Activated naive CD4-positive, alpha-beta T cell treated with anti-CD3 and anti-CD28 coated beads, Interleukin-2, amount 10 ng/mL, durations not matched to agents 7 days and 5 days (primary cell): Measurements from ENCODE around the gene CHST12.
"Not testable (repeated sequence)": the region's sequence is repeated elsewhere in the genome, so short reads cannot be mapped to it uniquely, and the experiment has no call there.

Source experiments
- CTCF ChIA-PET: fragments of 350-600 bp; sonication (Branson Sonifier 250); formaldehyde crosslinking; loops from one replicate; lab custom pipeline; 2021; ENCODE audit warnings: antibody characterized with exemption; lab: Charles Lee
- DNase-seq: peaks from one replicate; pipeline ENCODE4 v3.0.0-alpha.2; 2020
- H3K27ac Mint-ChIP-seq: one replicate; pipeline ENCODE4 v1.8.0; 2021; ENCODE audit warnings: mild to moderate bottlenecking, moderate library complexity, mixed read lengths
- H3K27me3 Mint-ChIP-seq: one replicate; pipeline ENCODE4 v1.8.0; 2021; ENCODE audit warnings: mild to moderate bottlenecking, mixed read lengths
- H3K36me3 Mint-ChIP-seq: one replicate; pipeline ENCODE4 v1.8.0; 2021; ENCODE audit warnings: mixed read lengths
- H3K4me1 Mint-ChIP-seq: one replicate; pipeline ENCODE4 v1.8.0; 2021; ENCODE audit warnings: mixed read lengths
- H3K4me3 Mint-ChIP-seq: one replicate; pipeline ENCODE4 v1.8.0; 2021; ENCODE audit warnings: mild to moderate bottlenecking, moderate library complexity, mixed read lengths
- H3K9me3 Mint-ChIP-seq: one replicate; pipeline ENCODE4 v1.8.0; 2021; ENCODE audit warnings: mixed read lengths

The CHST12 gene

DNA sequence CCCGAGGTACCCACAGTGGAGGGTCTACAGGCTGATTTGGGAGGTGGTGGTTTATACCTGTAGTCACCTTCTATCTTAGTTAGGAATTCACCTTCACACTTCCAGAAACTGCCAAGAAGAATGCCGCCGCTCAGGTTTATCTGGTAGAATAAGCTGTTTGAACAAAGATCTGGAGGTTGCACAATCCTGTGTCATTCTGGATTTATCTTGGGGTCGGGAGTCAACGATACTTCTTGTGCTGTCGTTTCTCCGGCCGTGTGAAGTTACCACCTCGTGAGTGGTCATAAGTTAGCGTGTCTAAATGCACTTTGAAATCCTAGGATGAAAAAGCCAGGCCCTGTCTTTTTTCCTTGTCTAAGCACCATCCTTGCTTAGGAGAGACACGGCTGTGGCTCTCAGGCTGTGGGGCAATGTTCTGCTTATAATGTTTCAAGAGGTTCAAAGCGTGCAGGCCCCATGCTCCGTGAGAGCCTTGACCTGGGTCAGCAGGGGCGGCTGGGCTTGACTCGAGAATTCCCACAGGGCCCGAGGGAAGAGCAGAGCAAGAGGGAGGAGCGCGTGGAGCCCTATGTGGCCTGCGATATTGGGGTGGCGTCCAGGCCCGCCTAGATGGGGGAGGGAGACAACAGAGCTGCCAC, 37.3 kb downstream of the CHST12 start:
- no peak for DNase-seq
- Mint-ChIP-seq H3K27ac (no peak overlapping the region), H3K4me1 (no peaks in the 10 kb centered on the region), H3K4me3 (no peak overlapping the region), H3K9me3 (no peaks in the 10 kb centered on the region), H3K27me3 (no peaks in the 10 kb centered on the region), H3K36me3 (no peaks in the 10 kb centered on the region)
- CTCF ChIA-PET = interaction anchor here (0.6 to 1.0 kb wide), 2 partner anchors 9 to 103 kb away, joined by 3 read pairs; no protein-coding TSS in a partner anchor

DNA sequence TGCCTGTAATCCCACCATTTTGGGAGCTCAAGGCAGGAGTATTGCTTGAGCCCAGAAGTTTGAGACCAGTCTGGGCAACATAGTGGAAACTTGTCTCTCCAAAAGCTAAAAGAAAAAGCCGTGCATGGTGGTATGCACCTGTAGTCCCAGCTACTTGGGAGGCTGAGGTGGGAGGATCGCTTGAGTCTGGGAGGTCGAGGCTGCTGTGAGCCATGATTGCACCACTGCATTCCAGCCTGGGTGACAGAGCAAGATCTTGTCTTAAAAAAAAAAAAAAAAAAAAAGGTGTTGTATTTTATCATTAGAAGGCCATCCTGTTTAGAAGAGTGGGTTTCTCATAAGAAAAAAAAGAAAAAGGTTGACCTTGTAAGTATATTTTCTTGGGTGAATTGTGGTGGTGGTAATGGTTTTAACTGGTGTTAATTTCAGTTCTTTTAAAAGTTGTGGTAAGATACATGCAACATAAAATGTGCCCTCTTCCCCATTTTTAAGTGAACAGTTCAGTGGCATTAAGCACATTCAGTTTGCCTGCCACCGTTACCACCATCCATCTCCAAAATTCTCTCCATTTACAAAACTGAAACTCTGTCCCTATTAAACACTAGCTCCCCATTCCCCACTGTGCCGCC, 38.1 kb downstream of the CHST12 start:
- Mint-ChIP-seq H3K9me3 (no peaks in the 10 kb centered on the region), H3K27me3 (no peaks in the 10 kb centered on the region), H3K4me3 (no peak overlapping the region), H3K36me3 (no peaks in the 10 kb centered on the region), H3K4me1 (no peaks in the 10 kb centered on the region), H3K27ac (no peak overlapping the region)
- no peak for DNase-seq
- CTCF ChIA-PET = interaction anchor here (0.6 to 1.0 kb wide), 2 partner anchors 8 to 274 kb away, joined by 3 read pairs; no protein-coding TSS in a partner anchor

DNA sequence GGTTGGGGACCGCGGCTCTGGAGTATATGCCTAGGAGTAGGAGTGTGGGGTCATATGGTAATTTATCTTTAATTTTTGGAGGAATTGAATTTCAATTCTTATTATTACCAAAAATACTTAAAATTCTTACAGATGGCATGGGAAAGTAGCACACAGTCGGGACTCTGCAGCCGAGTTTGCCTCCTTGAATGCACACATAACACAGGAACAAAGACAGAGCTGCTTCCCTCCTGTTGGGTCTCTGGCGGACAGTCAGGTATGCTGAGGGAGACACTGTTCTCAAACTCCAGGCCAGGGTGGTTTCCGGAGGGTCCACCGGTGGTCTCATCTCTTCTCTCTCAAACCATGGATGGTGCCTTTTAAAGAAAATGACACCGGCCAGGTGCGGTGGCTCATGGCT, 40.1 kb downstream of the CHST12 start:
- Mint-ChIP-seq H3K27me3 (no peaks in the 10 kb centered on the region), H3K4me1 (no peaks in the 10 kb centered on the region), H3K27ac (no peak overlapping the region), H3K4me3 (no peak overlapping the region), H3K9me3 (no peaks in the 10 kb centered on the region), H3K36me3 (no peaks in the 10 kb centered on the region)
- CTCF ChIA-PET = no interaction called here
- DNase-seq = no peak

DNA sequence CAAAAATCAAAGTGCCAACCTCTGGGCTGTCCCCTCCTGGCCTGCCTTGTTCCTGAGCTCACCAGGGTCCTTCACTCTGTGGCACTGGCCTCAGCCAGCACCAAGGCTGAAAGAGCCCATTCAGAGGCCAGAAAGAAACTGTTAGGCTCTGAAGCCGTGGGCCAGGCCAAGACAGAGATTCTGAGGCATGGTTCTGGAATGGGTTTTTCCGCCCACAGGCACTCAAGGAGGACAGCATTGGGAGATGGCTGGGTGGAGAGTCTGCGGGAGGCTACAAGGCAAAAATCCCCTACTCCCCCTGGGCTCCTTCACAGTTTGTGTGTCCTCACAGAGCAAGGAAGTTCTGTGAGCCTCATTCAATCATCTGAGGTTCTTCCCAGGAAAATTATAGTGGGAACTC, 41.1 kb downstream of the CHST12 start:
- CTCF ChIA-PET = interaction anchor here (1.0 kb wide), 1 partner anchor 13 kb away, joined by 4 read pairs; no protein-coding TSS in a partner anchor

DNA sequence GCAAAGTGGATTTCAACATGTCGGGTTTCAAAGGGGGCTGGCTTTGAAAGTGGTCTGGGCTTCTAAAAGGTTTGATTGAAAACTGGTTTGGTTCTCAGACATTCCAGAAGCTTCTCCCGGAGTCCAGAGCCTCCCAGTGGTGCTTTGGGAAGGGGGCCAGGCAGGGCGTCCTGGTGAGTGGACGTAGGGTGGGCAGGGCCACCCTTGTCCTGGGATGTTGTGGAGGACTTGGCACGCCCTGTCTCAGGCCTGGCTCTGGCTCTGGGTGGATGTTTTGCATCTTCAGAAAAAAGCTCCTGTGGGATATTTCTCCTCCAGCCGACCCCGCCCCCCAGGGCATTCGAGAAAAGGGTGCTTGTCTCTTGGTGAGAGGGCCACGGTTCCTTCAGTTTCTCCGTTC, 41.6 kb downstream of the CHST12 start:
- H3K9me3 Mint-ChIP-seq = no peaks in the 10 kb centered on the region
- DNase-seq = no peak

More for the DNA sequence above, 41.1 kb downstream of the CHST12 start:
- Mint-ChIP-seq H3K36me3 (no peaks in the 10 kb centered on the region), H3K27me3 (no peaks in the 10 kb centered on the region), H3K4me3 (no peak overlapping the region), H3K4me1 (no peaks in the 10 kb centered on the region), H3K27ac (no peak overlapping the region), H3K9me3 (no peaks in the 10 kb centered on the region)
- DNase-seq = no peak

DNA sequence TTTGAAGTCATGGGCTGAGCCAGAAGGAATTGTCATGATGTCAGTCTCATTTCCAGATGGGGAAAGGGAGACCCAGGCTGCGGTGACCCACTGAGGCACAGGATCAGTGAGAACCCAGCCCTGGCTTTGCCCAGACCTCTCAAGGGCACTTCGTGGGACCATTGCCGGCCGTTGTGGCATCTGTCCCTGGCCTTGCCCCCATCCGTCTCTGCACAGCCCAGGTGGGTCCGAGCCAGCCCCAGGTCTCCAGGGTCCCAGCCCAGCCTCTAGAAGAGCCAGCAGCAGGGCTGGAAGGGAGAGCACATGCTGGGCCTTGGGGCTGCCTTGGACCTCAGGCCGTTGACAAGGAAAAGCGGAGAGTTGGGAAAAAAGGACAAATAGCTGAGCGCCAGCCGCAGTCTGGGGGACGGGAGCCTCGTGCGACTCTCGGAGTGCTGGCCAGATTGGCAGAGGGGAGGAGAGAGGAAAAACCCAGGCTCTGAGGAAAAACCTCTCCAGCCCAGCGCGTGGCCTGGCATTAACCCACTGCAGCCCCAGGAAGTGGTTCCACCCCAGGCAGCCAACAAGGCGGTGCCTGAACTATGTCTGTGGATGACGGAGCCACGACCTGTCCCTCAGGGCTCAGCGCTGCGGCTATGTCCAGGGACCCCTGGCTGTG, 42.6 kb downstream of the CHST12 start:
- H3K4me3 Mint-ChIP-seq = no peak overlapping the region
- no peak overlapping the region for H3K27ac Mint-ChIP-seq
- H3K27me3 Mint-ChIP-seq = peaks cover 8% of the 10 kb centered on the region
- no peaks in the 10 kb centered on the region for H3K9me3 Mint-ChIP-seq
- CTCF ChIA-PET = no interaction called here
- DNase-seq = no peak
- H3K4me1 Mint-ChIP-seq = no peaks in the 10 kb centered on the region
- no peaks in the 10 kb centered on the region for H3K36me3 Mint-ChIP-seq

More for the DNA sequence above, 41.6 kb downstream of the CHST12 start:
- Mint-ChIP-seq H3K36me3 (no peaks in the 10 kb centered on the region), H3K4me3 (no peak overlapping the region), H3K27me3 (peaks cover under 1% of the 10 kb centered on the region), H3K4me1 (no peaks in the 10 kb centered on the region), H3K27ac (peak overlapping the region; percentile 28)
- CTCF ChIA-PET = interaction anchor here (1.0 kb wide), 1 partner anchor 13 kb away, joined by 4 read pairs; no protein-coding TSS in a partner anchor

DNA sequence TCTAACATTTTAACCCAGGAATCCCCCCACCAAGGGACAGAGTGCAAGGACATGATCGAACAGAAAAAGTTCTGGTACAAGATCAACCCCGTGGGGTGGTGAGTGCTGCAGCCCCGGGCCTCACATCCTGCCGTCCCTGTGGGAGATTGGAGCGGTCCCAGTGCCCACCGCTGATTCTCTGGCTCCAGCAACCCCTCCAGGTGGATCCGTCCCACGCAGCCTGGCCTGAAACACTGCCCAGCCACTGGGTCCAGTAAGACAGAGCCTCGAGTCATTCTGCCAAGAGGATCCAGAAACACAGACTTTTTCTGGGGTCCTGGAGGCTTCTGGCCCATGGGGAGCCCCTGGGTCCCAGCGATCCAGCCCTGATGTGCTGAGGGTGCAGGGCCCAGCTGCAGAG, 43.3 kb downstream of the CHST12 start:
- Mint-ChIP-seq H3K4me3 (no peak overlapping the region), H3K36me3 (no peaks in the 10 kb centered on the region), H3K9me3 (no peaks in the 10 kb centered on the region), H3K27me3 (peaks cover 14% of the 10 kb centered on the region), H3K4me1 (peaks cover 3% of the 10 kb centered on the region), H3K27ac (no peak overlapping the region)
- DNase-seq = no peak
- CTCF ChIA-PET = interaction anchor here (1.4 kb wide), 1 partner anchor 22 kb away, joined by 4 read pairs; no protein-coding TSS in a partner anchor

DNA sequence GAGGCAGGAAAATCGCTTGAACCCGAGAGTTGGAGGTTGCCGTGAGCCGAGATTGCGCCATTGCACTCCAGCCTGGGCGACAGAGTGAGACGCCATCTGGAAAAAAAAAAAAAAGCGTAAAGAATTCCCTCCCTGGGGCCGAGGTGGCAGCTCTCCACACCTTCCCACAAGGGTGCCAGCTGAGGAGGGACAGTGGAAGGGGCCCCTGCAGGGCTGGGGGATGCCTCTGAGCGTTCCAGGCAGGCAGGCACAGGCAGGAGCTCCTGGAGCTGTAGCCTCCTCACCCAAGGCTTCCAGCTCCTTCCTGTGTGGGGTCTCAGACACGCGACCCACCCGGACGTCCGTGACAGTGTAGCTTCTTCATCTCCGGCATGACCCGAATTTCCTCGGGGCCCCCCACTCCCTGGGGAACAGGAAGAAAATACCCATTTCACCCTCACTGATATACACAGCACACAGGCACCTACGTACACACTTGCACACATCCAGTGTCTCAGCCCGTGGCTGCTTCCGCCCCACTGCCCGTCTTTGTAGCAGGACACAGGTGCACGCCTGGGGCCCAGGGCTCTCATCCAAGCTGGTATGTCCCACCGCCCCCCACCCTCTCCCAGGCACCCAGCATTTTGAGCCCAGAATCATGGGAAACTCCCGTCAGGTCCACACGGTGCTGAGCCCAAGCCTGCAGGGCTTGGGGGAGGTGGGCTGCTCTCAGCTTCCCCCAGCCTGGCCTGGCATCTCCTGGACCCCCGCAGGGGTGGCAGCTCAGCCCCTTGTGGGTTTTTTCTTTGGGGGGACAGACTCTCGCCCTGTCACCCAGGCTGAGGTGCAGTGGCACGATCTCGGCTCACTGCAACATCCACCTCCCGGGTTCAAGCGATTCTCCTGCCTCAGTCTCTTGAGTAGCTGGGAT, 47.0 kb downstream of the CHST12 start:
- Mint-ChIP-seq H3K27ac (no peak overlapping the region), H3K4me3 (no peak overlapping the region), H3K9me3 (no peaks in the 10 kb centered on the region), H3K27me3 (peaks cover 33% of the 10 kb centered on the region), H3K36me3 (no peaks in the 10 kb centered on the region), H3K4me1 (peaks cover 8% of the 10 kb centered on the region)
- CTCF ChIA-PET = interaction anchor here (0.9 to 7.1 kb wide), 17 partner anchors 11 to 381 kb away, joined by 3 to 76 read pairs (median 4); no protein-coding TSS in a partner anchor
- no peak for DNase-seq

DNA sequence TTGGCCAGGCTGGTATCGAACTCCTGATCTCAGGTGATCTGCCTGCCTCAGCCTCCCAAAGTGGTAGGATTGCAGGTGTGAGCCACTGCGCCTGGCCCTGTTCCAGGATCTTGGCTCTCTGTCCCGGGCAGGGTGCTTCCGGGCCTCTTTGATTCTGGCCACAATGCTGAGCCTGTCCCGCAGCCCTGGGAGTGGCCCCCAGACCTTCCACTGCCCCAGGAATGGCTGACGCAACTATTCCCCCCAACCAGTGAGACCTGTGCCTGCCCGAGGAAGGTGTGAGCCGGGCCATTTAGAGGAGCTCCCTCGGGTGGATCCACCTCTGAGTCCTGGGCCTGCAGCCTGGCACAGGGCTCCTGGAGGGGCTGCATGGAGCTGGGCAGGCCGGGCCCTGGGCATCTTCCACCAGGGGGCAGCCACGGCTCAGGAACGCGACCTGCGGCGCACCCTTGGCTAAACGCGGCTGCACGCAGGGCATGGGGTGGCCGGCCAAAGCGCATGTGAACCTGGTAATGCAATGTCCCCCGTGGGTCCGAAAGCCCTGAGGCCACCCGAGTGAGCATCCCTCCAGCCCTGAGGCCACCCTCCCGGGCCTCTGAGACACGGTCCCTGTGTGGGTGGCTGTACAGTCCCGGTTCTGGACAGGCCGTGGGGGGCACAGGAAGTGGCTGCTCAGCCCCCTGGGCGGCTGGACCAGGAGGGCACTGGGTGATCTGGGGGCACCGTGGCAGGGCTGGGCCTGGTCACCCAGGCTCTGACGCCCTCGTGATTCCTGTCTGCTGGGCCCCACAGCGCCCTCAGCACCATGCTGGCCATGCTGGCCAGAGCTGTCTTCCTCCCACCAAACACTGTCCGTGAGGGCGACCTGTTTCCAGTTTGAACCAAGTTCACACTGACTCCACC, 48.0 kb downstream of the CHST12 start:
- CTCF ChIA-PET = interaction anchor here (1.0 to 7.1 kb wide), 18 partner anchors 10 to 382 kb away, joined by 3 to 76 read pairs (median 4); no protein-coding TSS in a partner anchor
- no peaks in the 10 kb centered on the region for H3K36me3 Mint-ChIP-seq
- H3K4me3 Mint-ChIP-seq = no peak overlapping the region
- H3K27me3 Mint-ChIP-seq = peaks cover 41% of the 10 kb centered on the region
- peak; percentile 84 for DNase-seq
- peaks cover 8% of the 10 kb centered on the region for H3K4me1 Mint-ChIP-seq
- no peaks in the 10 kb centered on the region for H3K9me3 Mint-ChIP-seq
- H3K27ac Mint-ChIP-seq = no peak overlapping the region

DNA sequence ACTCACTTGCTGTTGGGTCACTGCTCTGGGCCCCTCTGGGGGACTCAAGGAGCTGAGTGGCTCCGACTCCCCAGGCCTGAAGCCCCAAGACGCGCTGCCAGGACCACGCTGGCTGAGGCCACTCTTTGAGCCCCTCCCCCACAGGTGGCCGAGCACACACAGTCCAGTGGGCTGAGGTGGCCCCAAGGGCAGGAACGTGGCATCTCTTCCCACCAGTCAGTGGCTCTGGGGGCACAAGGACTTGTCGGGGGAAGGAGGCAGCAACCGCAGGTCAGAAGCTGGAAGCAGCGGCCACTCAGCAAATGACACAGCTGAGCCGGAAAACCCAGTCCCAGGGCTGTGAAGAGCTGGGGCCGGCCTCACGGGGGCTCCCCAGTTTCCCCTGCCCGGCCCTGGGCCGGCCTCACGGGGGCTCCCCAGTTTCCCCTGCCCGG, 48.7 kb downstream of the CHST12 start:
- no peak for DNase-seq
- no peaks in the 10 kb centered on the region for H3K9me3 Mint-ChIP-seq
- H3K4me1 Mint-ChIP-seq = peaks cover 11% of the 10 kb centered on the region
- no peak overlapping the region for H3K27ac Mint-ChIP-seq
- CTCF ChIA-PET = interaction anchor here (1.1 to 7.1 kb wide), 11 partner anchors 9 to 383 kb away, joined by 3 to 76 read pairs (median 4); no protein-coding TSS in a partner anchor
- no peaks in the 10 kb centered on the region for H3K36me3 Mint-ChIP-seq
- no peak overlapping the region for H3K4me3 Mint-ChIP-seq
- H3K27me3 Mint-ChIP-seq = peaks cover 43% of the 10 kb centered on the region

DNA sequence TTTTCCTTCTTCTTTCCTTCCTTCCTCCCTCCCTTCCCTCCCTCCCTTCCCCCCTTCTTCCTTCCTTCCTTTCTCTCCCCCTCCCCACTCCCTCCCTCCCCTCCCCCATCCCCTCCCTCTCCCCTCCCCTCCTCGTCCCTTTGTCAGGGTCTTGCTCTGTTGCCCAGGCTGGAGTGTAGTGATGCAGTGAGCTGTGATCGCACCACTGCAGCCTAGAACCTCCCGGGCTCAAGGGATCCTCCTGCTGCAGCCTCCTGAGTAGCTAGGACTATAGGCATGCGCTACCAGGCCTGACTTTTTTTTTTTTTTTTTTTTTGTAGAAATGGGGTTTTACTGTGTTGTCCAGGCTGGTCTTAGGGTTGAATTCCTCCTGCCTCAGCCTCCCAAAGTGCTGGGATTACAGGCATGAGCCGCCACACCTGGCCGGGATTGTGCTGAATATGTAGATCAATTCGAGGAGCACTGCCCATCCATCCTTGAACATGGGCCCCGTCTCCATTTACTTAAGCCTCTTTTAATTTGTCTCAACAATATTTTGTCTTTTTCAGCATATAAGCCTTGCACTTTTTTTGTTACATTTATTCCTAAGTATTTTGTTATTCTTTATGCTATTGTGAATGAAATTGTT, 49.3 kb downstream of the CHST12 start:
- no peaks in the 10 kb centered on the region for H3K9me3 Mint-ChIP-seq
- H3K27ac Mint-ChIP-seq = no peak overlapping the region
- peaks cover 46% of the 10 kb centered on the region for H3K27me3 Mint-ChIP-seq
- H3K4me3 Mint-ChIP-seq = no peak overlapping the region
- H3K36me3 Mint-ChIP-seq = no peaks in the 10 kb centered on the region
- CTCF ChIA-PET = interaction anchor here (1.1 to 7.1 kb wide), 7 partner anchors 8 to 258 kb away, joined by 3 to 76 read pairs (median 7); no protein-coding TSS in a partner anchor
- H3K4me1 Mint-ChIP-seq = peaks cover 12% of the 10 kb centered on the region
- DNase-seq = no peak

DNA sequence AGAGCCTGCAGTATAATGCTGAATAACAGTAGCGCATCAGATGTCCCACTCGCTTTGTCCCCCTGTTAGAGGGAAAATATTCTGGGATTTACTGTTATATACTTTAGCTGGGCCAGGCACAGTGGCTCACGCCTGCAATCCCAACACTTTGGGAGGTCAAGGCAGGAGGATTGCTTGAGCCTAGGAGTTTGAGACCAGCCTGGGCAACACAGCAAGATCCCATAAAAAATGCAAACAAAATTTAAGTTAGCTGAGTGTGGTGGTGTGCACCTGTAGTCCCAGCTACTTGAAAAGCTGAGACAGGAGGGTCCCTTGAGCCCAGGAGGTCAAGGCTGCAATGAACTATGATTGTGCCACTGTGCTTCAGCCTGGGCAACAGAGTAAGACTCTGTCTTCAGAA, 50.4 kb downstream of the CHST12 start:
- H3K36me3 Mint-ChIP-seq, H3K4me3 Mint-ChIP-seq, H3K9me3 Mint-ChIP-seq, DNase-seq, H3K27ac Mint-ChIP-seq: not testable (repeated sequence)
- CTCF ChIA-PET = interaction anchor here (1.5 to 7.1 kb wide), 2 partner anchors 16 to 155 kb away, joined by 3 to 76 read pairs; no protein-coding TSS in a partner anchor
- Mint-ChIP-seq H3K4me1 (peaks cover 18% of the 10 kb centered on the region), H3K27me3 (peaks cover 49% of the 10 kb centered on the region)
